Astrocyte (in vitro differentiated cells and primary cell): ENCODE measurements around the gene FAM111B. TPM values are rescaled to one million over a fixed set of nuclear protein-coding genes. Genes with fewer than 3 reads are reported as not detected.
"Not testable (repeated sequence)": the region's sequence is repeated elsewhere in the genome, so short reads cannot be mapped to it uniquely, and the experiment has no call there.

Source experiments
- DNase-seq: peaks from one replicate; pipeline ENCODE4 v3.0.0-alpha.2; 2010; ENCODE audit warnings: low read depth
- FAIRE-seq: peaks from 2 replicates; lab custom pipeline; 2011; peaks lifted over from hg19 to GRCh38; lab: Jason Lieb, UNC
- H2AFZ ChIP-seq: 2 replicates; pipeline ENCODE4 v1.6.0; 2012; ENCODE audit warnings: low read depth, low read length, inconsistent platforms
- H3K27ac ChIP-seq: 2 replicates; pipeline ENCODE4 v1.5.1; 2011; ENCODE audit warnings: low read depth, low read length, inconsistent platforms
- H3K27me3 ChIP-seq: 2 replicates; pipeline ENCODE4 v1.6.0; 2011; ENCODE audit warnings: low read length, inconsistent platforms; ENCODE audit not compliant: insufficient read depth
- H3K36me3 ChIP-seq: 2 replicates; pipeline ENCODE4 v1.5.1; 2011; ENCODE audit warnings: low read length, inconsistent platforms; ENCODE audit not compliant: insufficient read depth
- H3K4me1 ChIP-seq: 2 replicates; pipeline ENCODE4 v1.5.1; 2011; ENCODE audit warnings: low read length, inconsistent platforms; ENCODE audit not compliant: insufficient read depth
- H3K4me2 ChIP-seq: 2 replicates; pipeline ENCODE4 v1.6.0; 2012; ENCODE audit warnings: low read length, inconsistent platforms
- H3K4me3 ChIP-seq: 2 replicates; pipeline ENCODE4 v1.5.1; 2011; ENCODE audit warnings: low read depth, mild to moderate bottlenecking, low read length, inconsistent platforms; ENCODE audit not compliant: insufficient read depth
- H3K79me2 ChIP-seq: 2 replicates; pipeline ENCODE4 v1.6.0; 2012; ENCODE audit warnings: mild to moderate bottlenecking, low read length, inconsistent platforms; ENCODE audit not compliant: insufficient read depth
- H3K9ac ChIP-seq: 2 replicates; pipeline ENCODE4 v1.6.0; 2012; ENCODE audit warnings: mild to moderate bottlenecking, low read length, inconsistent platforms
- H3K9me3 ChIP-seq: 2 replicates; pipeline ENCODE4 v1.5.1; 2012; ENCODE audit warnings: low read depth, mild to moderate bottlenecking, low read length, inconsistent platforms; ENCODE audit not compliant: insufficient read depth
- H4K20me1 ChIP-seq: 2 replicates; pipeline ENCODE4 v1.6.0; 2012; ENCODE audit warnings: low read length, inconsistent platforms; ENCODE audit not compliant: insufficient read depth
- H3K27ac Mint-ChIP-seq: one replicate; pipeline ENCODE4 v1.8.0; 2021; ENCODE audit warnings: mild to moderate bottlenecking, mixed read lengths; ENCODE audit not compliant: unreplicated experiment
- H3K27me3 Mint-ChIP-seq: one replicate; pipeline ENCODE4 v1.8.0; 2021; ENCODE audit warnings: low read depth, mixed read lengths; ENCODE audit not compliant: unreplicated experiment
- H3K36me3 Mint-ChIP-seq: one replicate; pipeline ENCODE4 v1.8.0; 2021; ENCODE audit warnings: low read depth, mixed read lengths; ENCODE audit not compliant: unreplicated experiment
- H3K4me1 Mint-ChIP-seq: one replicate; pipeline ENCODE4 v1.8.0; 2021; ENCODE audit warnings: low read depth, mixed read lengths; ENCODE audit not compliant: unreplicated experiment
- H3K4me3 Mint-ChIP-seq: one replicate; pipeline ENCODE4 v1.8.0; 2021; ENCODE audit warnings: mild to moderate bottlenecking, moderate library complexity, mixed read lengths; ENCODE audit not compliant: unreplicated experiment
- H3K9me3 Mint-ChIP-seq: one replicate; pipeline ENCODE4 v1.8.0; 2021; ENCODE audit warnings: mild to moderate bottlenecking, mixed read lengths; ENCODE audit not compliant: unreplicated experiment
- EZH2 ChIP-seq: IDR thresholded peaks from 2 replicates; pipeline ENCODE4 v1.6.1; 2012; ENCODE audit warnings: mild to moderate bottlenecking, low read length, inconsistent platforms; ENCODE audit not compliant: insufficient read depth
- total RNA-seq: library from RNA; stranded (reverse); gene quantifications from 2 replicates; pipeline ENCODE4 v1.2.1, GENCODE V29; 2021
- TF ChIP-seq, protein P1 (sequence below): IDR thresholded peaks from 2 replicates; pipeline ENCODE4 v1.5.1; 2011; ENCODE audit warnings: low read depth, mild to moderate bottlenecking, inconsistent platforms, low read length, moderate library complexity; ENCODE audit not compliant: insufficient read depth

Gene FAM111B
- total RNA-seq, 1 donor from 2014 or later: 0.95 TPM

- H3K79me2 ChIP-seq, H3K27ac ChIP-seq, H3K9me3 Mint-ChIP-seq, H3K4me3 Mint-ChIP-seq, DNase-seq, FAIRE-seq, H3K27ac Mint-ChIP-seq, H2AFZ ChIP-seq, H4K20me1 ChIP-seq, H3K4me1 Mint-ChIP-seq, H3K27me3 ChIP-seq, H3K36me3 ChIP-seq, H3K9me3 ChIP-seq, H3K36me3 Mint-ChIP-seq, H3K4me2 ChIP-seq, H3K4me3 ChIP-seq, H3K9ac ChIP-seq, H3K4me1 ChIP-seq: not testable (repeated sequence)
- peaks cover 12% of the 10 kb centered on the region for H3K27me3 Mint-ChIP-seq
These were observed 11.0 kb upstream of the FAM111B start for GRCh38 chr11:59095972-59096575.

DNA sequence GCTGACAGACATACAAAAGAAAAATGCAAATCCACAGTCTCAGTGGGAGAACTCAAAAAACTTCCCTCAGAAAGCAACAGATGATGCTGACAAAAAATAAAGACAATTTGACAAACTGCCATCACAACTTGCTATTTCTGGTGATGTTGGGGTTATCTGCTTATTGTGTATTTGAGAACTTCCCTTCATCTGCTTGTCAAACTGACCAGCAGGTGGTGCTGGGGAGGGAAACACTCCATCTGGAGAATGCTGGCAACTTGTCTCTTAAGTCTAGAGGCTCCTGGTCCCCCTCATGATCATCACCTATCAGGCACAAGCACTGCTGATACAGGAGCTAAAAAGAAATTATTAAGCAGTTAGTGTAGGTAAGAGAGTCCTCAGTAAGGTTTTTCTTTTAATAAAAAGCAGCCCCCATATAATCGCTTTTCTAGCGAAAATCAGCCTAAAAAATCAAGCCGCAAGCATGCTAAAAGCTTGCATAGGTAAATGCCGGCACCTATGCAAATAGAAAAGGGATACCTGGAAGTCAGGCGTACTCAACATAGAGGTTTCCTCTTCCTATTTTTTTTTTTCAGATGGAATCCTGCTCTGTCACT is 9.8 kb upstream of the FAM111B start:
- H3K4me2 ChIP-seq: no peak overlapping the region
- Mint-ChIP-seq H3K4me1 (no peaks in the 10 kb centered on the region), H3K27me3 (peaks cover 22% of the 10 kb centered on the region)

GRCh38 chr11:59097938-59098337 is 9.1 kb upstream of the FAM111B start:
- not testable (repeated sequence) for H3K36me3 Mint-ChIP-seq, H3K27me3 ChIP-seq, H3K27ac Mint-ChIP-seq, H3K9ac ChIP-seq, H3K79me2 ChIP-seq, H3K36me3 ChIP-seq, H3K4me1 Mint-ChIP-seq, H4K20me1 ChIP-seq, H3K27ac ChIP-seq, DNase-seq, FAIRE-seq, H3K9me3 ChIP-seq, H2AFZ ChIP-seq, H3K4me2 ChIP-seq, H3K4me3 ChIP-seq, H3K4me3 Mint-ChIP-seq, H3K9me3 Mint-ChIP-seq, H3K4me1 ChIP-seq
- peaks cover 28% of the 10 kb centered on the region for H3K27me3 Mint-ChIP-seq

More for the DNA sequence above, 9.8 kb upstream of the FAM111B start:
- Histone ChIP-seq H3K27me3 (peaks cover 7% of the 10 kb centered on the region), H3K4me3 (no peak overlapping the region), H3K9me3 (no peaks in the 10 kb centered on the region), H3K27ac (no peak overlapping the region), H2AFZ (no peak overlapping the region), H3K4me1 (peaks cover 4% of the 10 kb centered on the region), H4K20me1 (no peaks in the 10 kb centered on the region), H3K36me3 (no peaks in the 10 kb centered on the region), H3K79me2 (no peaks in the 10 kb centered on the region), H3K9ac (no peak overlapping the region)
- peak; percentile 24 for DNase-seq
- Mint-ChIP-seq H3K9me3 (no peaks in the 10 kb centered on the region), H3K27ac (no peak overlapping the region), H3K4me3 (no peak overlapping the region), H3K36me3 (no peaks in the 10 kb centered on the region)
- no peak for TF ChIP-seq EZH2
- TF ChIP-seq, protein P1, sequence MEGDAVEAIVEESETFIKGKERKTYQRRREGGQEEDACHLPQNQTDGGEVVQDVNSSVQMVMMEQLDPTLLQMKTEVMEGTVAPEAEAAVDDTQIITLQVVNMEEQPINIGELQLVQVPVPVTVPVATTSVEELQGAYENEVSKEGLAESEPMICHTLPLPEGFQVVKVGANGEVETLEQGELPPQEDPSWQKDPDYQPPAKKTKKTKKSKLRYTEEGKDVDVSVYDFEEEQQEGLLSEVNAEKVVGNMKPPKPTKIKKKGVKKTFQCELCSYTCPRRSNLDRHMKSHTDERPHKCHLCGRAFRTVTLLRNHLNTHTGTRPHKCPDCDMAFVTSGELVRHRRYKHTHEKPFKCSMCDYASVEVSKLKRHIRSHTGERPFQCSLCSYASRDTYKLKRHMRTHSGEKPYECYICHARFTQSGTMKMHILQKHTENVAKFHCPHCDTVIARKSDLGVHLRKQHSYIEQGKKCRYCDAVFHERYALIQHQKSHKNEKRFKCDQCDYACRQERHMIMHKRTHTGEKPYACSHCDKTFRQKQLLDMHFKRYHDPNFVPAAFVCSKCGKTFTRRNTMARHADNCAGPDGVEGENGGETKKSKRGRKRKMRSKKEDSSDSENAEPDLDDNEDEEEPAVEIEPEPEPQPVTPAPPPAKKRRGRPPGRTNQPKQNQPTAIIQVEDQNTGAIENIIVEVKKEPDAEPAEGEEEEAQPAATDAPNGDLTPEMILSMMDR: peak; percentile 58
- no peak for FAIRE-seq
